Activated B cell treated with CpG ODN at 0.5 μM for 24 hours (primary cell): ENCODE measurements around the gene THEMIS. TPM values are rescaled to one million over a fixed set of nuclear protein-coding genes. Genes with fewer than 3 reads are reported as not detected.

Source experiments
- ATAC-seq: fragments of 200-7000 bp; cut with Tn5 transposase; one replicate; pipeline ENCODE4 v1.10.0; 2021; ENCODE audit warnings: low read depth, mild to moderate bottlenecking, moderate library complexity
- CTCF ChIA-PET: fragments of 350-600 bp; sonication (Branson Sonifier 250); formaldehyde crosslinking; loops from one replicate; lab custom pipeline; 2021; ENCODE audit warnings: antibody characterized with exemption; lab: Charles Lee
- POLR2A ChIA-PET: fragments of 350-600 bp; sonication (Branson Sonifier 250); formaldehyde crosslinking; loops from one replicate; lab custom pipeline; 2021; ENCODE audit warnings: antibody characterized with exemption; lab: Charles Lee
- DNase-seq: peaks from one replicate; pipeline ENCODE4 v3.0.0; 2022
- H3K27ac Mint-ChIP-seq: one replicate; pipeline ENCODE4 v1.8.0; 2020; ENCODE audit warnings: mixed read lengths
- H3K27me3 Mint-ChIP-seq: one replicate; pipeline ENCODE4 v1.8.0; 2021; ENCODE audit warnings: mixed read lengths
- H3K36me3 Mint-ChIP-seq: one replicate; pipeline ENCODE4 v1.8.0; 2021; ENCODE audit warnings: low read depth, mixed read lengths
- H3K4me1 Mint-ChIP-seq: one replicate; pipeline ENCODE4 v1.8.0; 2021; ENCODE audit warnings: mixed read lengths
- H3K4me3 Mint-ChIP-seq: one replicate; pipeline ENCODE4 v1.8.0; 2020; ENCODE audit warnings: mild to moderate bottlenecking, mixed read lengths
- H3K9me3 Mint-ChIP-seq: one replicate; pipeline ENCODE4 v1.8.0; 2020; ENCODE audit warnings: mixed read lengths
- CTCF ChIP-seq: fragments of 200-600 bp; IDR thresholded peaks from one replicate; pipeline ENCODE4 v1.8.0; 2022; ENCODE audit warnings: antibody characterized with exemption, mild to moderate bottlenecking
- intact Hi-C: fragments of 100-400 bp; cut with micrococcal nuclease; formaldehyde crosslinking; loops from one replicate; pipeline ENCODE4 v1.15.1; 2024
- total RNA-seq: library from RNA; stranded (reverse); gene quantifications from 2 replicates; pipeline ENCODE4 v1.2.3, GENCODE V29; 2022

The THEMIS gene
- total RNA-seq, 1 donor from 2014 or later = not detected

DNA sequence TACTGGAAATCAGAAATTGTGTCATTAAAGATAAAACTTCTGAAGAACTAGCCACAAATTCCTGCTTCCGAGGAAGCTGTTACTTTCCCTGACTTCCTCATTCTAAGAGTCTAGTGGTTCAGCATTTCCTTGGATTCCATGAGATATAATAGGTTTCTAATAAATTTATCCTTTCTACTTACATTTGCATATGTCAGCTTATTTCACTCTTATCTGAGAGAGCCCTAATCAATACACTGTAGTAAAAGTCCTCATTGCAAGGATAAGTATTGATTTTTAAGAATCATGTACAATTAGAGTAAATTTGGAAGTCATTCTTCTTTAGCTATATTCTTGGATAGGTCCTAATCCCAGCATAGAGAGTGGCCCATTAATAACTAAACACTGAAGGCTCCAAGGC is 16.9 kb upstream of the THEMIS start:
- no peak for TF ChIP-seq CTCF
- Mint-ChIP-seq H3K9me3 (no peaks in the 10 kb centered on the region), H3K4me1 (no peaks in the 10 kb centered on the region), H3K27me3 (no peaks in the 10 kb centered on the region), H3K27ac (no peak overlapping the region), H3K4me3 (no peak overlapping the region), H3K36me3 (no peaks in the 10 kb centered on the region)
- ATAC-seq (no peak), DNase-seq (no peak)
- intact Hi-C loops = no loop called here
- ChIA-PET POLR2A (no interaction called here), CTCF (no interaction called here)

DNA sequence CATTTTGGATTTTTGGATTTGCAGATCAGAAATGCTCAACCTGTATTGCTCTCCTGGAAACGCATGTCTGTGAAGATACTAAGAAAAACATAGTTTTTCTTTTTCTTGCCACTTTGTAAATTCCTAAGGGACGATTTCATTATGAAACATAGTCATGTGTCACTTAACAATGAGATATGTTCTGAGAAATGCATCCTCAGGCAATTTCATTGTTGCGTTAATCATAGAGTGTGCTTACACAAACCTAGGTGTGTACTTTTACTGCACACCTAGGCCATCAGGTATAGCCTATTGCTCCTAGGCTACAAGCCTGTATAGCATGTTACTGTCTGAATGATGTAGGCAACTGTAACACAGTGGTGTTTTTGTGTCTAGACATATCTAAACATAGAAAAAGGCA is 13.4 kb upstream of the THEMIS start:
- H3K4me3 Mint-ChIP-seq = no peak overlapping the region
- no peaks in the 10 kb centered on the region for H3K27me3 Mint-ChIP-seq
- DNase-seq (no peak), ATAC-seq (no peak)
- no peak for TF ChIP-seq CTCF
- H3K27ac Mint-ChIP-seq = no peak overlapping the region
- ChIA-PET POLR2A (no interaction called here), CTCF (no interaction called here)
- peaks cover 6% of the 10 kb centered on the region for H3K9me3 Mint-ChIP-seq
- H3K36me3 Mint-ChIP-seq = no peaks in the 10 kb centered on the region
- intact Hi-C loops = no loop called here
- H3K4me1 Mint-ChIP-seq = no peaks in the 10 kb centered on the region

DNA sequence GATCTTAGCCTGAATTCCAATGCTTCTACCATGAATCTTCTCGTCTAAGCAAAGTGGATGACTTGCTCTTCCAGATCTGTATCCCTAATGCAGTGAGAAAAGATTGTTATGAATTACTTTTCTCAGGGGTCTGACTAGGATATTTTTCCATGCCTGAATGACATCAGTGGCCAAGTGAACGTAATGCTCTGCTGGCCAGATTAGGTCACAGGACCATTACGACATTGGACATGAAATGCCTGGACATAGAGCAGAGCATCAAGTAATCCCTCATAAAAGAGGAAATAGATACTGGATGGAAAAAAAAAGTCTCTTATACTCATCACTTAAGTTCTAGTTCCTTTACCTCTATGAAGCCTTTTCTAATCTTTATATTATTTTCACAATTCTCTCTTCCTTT is 12.1 kb upstream of the THEMIS start:
- no peaks in the 10 kb centered on the region for H3K4me1 Mint-ChIP-seq
- DNase-seq (no peak), ATAC-seq (no peak)
- H3K4me3 Mint-ChIP-seq = no peak overlapping the region
- H3K27me3 Mint-ChIP-seq = no peaks in the 10 kb centered on the region
- CTCF ChIA-PET = no interaction called here
- peaks cover 6% of the 10 kb centered on the region for H3K9me3 Mint-ChIP-seq
- intact Hi-C loops = no loop called here
- TF ChIP-seq CTCF = no peak
- POLR2A ChIA-PET = no interaction called here
- H3K36me3 Mint-ChIP-seq = no peaks in the 10 kb centered on the region
- H3K27ac Mint-ChIP-seq = no peak overlapping the region

GRCh38 chr6:127907960-127908640 is 7.2 kb upstream of the THEMIS start:
- POLR2A ChIA-PET = no interaction called here
- DNase-seq = no peak
- Mint-ChIP-seq H3K9me3 (peaks cover 6% of the 10 kb centered on the region), H3K4me1 (no peaks in the 10 kb centered on the region), H3K36me3 (no peaks in the 10 kb centered on the region), H3K4me3 (no peak overlapping the region), H3K27ac (no peak overlapping the region), H3K27me3 (no peaks in the 10 kb centered on the region)
- no peak for ATAC-seq
- intact Hi-C loops = no loop called here
- no peak for TF ChIP-seq CTCF
- CTCF ChIA-PET = no interaction called here

DNA sequence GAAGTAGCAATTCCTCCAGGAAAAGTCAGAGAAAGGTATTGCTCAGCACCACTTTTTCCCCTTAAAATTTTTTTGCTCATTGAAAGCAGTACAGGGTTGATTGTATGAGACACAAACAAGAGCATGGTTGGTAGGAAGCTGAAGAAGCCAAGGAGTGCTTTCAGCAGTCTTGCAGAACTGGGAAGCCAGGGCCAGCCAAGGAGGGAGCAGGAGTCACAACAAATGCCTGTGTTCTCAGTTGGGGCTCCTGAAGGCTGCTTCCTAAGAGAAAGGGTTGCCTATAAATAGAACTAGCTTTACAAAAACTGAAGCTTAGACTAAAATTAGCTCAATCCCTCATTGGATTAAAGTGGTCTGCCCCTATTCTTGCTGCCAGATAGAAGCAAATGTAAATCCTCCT is 3.3 kb upstream of the THEMIS start:
- no peak overlapping the region for H3K27ac Mint-ChIP-seq
- ATAC-seq = no peak
- no peaks in the 10 kb centered on the region for H3K36me3 Mint-ChIP-seq
- TF ChIP-seq CTCF = no peak
- no peaks in the 10 kb centered on the region for H3K9me3 Mint-ChIP-seq
- DNase-seq = no peak
- no peaks in the 10 kb centered on the region for H3K27me3 Mint-ChIP-seq
- H3K4me3 Mint-ChIP-seq = no peak overlapping the region
- intact Hi-C loops = no loop called here
- H3K4me1 Mint-ChIP-seq = no peaks in the 10 kb centered on the region
- POLR2A ChIA-PET = no interaction called here
- CTCF ChIA-PET = no interaction called here
